GM12891 (cell line): Measurements from ENCODE around the gene CCDC88B.

Experiments used
- POLR2A ChIP-seq: IDR thresholded peaks from 2 replicates; pipeline ENCODE4 v1.6.1; 2011; ENCODE audit warnings: low read depth, low read length, control low read depth
- POLR2AphosphoS5 ChIP-seq: IDR thresholded peaks from 2 replicates; pipeline ENCODE4 v1.6.1; 2011; ENCODE audit warnings: low read depth, low read length, control low read depth
- TAF1 ChIP-seq: IDR thresholded peaks from 2 replicates; pipeline ENCODE4 v1.6.1; 2011; ENCODE audit warnings: low read depth, low read length, control low read depth

GRCh38 chr11:64403106-64403505 is 63.1 kb downstream of the CCDC88B start:
- TF ChIP-seq TAF1 (no peak), POLR2A (no peak), POLR2AphosphoS5 (no peak)
